Stimulated activated CD4-positive, alpha-beta T cell treated with anti-CD3 and anti-CD28 coated beads, Interleukin-2, amount 100 ng/mL, for 24 hours (primary cell): ENCODE results near the gene EXOC6.

ENCODE experiments used
- DNase-seq, 2 donors: peaks; one replicate each; pipeline ENCODE4 v3.0.0-alpha.2; 2020

The EXOC6 gene, protein sequence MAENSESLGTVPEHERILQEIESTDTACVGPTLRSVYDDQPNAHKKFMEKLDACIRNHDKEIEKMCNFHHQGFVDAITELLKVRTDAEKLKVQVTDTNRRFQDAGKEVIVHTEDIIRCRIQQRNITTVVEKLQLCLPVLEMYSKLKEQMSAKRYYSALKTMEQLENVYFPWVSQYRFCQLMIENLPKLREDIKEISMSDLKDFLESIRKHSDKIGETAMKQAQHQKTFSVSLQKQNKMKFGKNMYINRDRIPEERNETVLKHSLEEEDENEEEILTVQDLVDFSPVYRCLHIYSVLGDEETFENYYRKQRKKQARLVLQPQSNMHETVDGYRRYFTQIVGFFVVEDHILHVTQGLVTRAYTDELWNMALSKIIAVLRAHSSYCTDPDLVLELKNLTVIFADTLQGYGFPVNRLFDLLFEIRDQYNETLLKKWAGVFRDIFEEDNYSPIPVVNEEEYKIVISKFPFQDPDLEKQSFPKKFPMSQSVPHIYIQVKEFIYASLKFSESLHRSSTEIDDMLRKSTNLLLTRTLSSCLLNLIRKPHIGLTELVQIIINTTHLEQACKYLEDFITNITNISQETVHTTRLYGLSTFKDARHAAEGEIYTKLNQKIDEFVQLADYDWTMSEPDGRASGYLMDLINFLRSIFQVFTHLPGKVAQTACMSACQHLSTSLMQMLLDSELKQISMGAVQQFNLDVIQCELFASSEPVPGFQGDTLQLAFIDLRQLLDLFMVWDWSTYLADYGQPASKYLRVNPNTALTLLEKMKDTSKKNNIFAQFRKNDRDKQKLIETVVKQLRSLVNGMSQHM

DNA sequence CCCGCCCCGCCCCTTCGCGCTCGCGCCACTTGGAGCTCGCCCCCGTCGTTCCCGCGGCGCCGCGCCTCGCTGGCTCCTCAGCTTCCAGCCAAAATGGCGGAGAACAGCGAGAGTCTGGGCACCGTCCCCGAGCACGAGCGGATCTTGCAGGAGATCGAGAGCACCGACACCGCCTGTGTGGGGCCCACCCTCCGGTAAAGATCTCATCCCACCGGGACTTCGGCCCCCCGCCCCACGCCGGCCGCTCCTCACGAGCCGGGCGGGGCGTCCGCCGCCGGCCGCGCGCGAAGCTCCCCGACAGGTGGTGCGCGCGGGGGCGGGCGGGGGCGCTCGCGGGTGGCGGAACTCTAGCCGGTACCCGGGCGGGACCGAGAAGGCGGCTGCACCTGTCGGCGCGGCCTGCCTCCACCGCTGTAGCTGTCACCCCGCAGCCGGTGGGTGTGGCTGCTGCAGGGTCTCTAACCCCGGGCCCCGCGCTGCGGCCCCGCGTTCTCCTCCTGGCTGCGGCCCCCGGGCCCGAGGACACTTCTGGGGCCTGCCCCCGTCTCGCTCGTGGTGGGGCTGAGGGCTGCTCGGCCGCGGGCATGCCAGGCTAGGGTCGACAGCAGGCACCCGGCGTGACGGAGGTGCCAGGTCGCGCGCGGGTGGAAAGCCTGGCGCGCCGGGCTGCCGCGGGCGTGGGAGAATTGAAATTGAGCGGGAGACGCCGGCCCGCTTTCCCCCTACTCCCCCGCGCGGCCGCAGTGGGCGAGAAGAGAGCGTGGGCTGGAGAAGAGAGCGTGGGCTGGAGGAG, at the start of gene EXOC6:
Gene EXOC6 (plus strand): TSS at position 80 of the 793 bp plus-strand sequence. CDS start 14 bp downstream, at position 94.
- peak; percentile 82 to 83 for DNase-seq

DNA sequence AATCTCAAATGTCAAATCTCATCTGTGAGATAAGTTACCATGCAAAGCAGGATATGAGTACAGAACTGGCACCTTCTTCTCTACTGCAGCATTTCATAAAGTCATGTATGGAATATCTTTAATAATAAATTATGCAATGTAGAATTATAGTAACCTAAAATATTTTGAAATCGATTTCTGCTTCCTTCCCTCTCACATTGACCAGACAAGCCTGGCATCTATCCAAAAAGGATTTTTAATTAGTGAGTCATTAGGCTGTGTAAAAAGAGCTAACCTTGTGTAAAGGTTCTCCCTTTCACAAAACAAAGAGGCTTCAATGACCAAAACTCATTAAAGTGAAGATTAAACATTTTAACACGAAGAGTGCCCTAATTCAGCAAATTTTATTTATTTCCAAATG, 48.8 kb upstream of the EXOC6 start:
- no peak for DNase-seq

DNA sequence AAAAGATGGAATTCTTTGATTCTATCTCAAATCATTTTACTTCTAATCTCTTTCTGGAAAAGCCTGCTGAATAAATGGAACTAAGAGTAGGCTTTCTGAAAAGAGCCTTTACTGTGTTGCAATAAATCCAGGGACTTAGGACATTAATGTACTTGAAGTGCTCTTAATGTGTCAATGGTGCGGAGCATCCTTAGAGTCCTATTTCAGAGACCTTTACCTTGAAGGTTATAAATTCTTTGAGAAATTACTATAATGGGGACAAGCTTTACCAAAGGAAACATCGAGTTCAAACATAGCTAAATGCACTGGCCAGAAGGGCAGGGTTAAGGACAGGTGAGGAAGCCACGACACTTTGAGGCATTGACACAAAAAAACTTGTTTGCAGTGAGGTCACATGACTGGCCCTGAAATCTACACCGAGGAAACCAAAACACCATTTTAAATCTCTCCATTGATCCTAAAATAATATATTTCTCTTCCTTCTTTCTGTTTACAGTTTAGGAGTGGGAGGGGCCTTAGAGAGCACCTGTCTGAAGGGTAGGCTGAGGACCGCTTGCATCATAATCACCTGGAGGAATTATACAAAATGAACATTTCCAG, 48.1 kb upstream of the EXOC6 start:
- no peak for DNase-seq

DNA sequence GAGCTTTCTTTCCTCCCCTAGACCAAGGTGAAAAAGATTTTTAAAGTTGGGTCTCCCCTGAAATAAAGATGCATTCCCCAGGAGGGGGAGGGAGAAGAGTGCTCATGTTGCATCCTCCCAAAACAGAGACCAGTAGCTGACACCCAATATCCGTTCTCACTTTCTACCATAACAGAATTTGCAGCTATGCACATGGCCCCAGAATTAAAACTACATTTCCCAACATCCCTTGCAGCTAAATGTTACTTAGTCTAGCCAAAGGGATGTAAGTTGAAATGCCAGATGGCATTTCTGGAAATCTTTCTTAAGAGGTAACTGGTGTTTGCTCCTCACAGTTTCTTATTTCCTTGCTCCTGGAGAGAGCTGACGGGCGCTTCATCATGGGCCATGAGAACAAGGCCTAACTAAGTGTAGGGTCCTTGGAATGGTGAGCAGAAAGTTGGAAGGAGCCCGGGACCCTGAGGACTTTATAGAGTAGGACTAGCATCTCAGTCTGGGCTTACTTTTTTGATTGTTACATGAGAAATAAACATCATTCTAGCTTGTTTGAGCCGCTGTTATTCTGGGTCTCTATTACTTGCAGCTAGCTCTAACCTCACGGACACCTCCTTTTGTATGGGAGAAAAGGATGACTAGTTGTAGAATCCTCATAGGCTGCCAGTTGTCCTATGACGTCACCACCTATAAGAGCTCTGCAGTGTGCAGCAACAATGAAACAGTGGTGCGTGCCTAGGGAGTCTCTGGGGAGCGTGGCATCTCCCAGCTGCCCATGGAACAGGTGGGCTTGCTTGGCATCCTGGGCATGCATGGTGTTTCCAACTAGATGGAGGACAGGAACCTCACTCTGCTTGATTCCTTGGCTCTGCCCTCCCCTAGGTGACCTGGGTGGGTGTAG, 46.1 kb upstream of the EXOC6 start:
- DNase-seq: no peak

DNA sequence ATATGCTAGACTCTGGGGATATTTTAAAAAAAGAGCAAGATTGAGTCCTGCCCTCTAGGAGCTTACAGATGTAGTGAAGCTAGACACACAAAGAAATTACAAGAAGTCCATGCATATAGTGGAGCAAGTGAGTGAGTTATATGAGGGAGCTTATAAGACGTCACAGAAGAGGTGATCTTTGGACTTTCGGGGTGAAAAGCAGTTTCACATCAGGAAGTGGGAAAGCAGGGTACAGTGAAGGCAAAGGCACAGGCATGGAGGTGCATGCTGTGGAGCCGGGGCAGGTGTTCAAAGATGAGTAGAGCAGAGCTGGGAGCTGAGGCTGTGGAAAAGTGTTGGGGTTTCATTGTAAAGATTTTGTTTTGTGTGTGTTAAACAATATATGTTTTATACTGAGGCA, 38.5 kb upstream of the EXOC6 start:
- no peak for DNase-seq

DNA sequence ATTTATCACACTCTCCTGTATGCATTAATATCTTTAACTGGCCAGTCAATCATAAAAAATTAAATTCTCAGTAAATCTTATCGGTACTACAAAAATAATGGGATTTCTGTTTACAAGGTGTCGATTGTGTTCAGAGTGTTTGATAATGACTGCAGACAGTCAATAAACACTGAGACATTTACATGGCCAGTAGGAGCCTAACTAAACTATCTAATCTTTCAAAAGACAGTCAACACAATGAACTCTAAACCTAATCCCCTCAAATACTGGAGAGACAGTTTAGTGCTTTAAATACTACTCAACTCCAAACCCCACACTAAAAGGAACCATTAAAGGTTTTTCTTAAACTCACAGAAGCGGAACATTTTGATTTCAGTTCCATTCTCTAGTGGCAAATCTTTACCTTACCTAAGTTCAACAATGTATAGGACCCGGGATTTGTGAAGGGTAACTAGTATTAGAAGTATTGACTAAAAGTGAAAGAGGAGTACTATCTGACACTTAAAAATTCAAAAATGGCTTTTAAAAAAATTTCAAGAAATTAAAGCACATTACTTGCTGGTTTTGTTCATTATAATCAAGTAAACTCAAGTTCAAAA, 37.3 kb upstream of the EXOC6 start:
- no peak for DNase-seq

DNA sequence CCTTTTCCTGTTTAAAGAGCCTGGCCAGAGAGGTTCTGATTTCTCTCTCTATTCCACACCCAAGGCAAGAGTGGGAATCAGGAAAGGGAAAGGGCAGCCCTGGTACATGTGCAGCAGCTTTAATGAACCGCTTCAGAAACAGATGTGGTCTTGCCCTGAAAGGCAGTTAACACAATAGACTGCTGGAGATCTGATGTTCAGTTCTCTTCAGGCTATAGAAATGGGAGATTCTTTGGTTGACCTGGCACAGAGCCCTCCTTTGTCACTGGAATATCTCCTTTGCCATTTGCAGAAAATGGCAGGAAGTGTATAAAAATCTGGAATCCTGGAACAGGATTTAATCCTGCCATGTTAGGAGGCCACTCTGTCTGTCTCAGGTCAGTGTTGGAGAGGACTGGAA, 36.3 kb upstream of the EXOC6 start:
- no peak for DNase-seq

DNA sequence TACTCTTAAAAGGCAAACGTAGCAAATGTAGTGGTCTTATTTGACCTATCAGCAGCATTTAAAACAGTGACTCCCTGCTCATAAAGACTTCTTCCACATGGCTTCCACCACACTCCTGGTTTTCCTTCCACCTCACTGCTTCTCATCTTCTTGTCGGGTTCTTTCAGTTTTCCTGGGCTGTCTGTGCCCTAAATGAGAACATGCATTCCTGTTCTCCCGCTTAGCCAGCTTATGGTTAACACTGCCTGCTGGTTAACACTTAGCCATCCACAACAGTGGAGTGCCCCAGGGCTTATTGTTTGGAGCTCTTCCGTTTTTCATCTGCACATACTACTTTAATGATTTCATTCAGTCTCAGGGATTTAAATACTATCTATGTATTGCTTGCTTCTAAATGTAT, 34.3 kb upstream of the EXOC6 start:
- DNase-seq: no peak

DNA sequence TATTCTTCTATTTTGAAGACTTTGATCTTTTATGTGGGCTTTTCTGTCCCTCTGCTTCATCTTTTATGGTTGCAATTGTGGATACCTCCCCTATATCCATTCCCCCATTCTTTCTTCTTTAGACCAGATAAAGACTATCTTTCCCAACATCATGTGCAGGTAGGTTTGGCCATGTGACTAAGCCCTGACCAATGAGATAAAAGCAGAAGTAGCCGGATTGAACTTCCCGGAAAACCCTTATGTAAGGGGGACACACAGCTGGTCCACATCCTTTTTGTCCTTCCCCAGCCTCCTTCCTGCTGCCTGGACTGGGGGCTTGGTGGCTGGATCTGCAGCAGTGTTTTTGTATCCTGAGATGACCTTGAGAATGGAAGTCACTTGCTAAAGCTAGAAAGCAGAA, 33.5 kb upstream of the EXOC6 start:
- DNase-seq: no peak

DNA sequence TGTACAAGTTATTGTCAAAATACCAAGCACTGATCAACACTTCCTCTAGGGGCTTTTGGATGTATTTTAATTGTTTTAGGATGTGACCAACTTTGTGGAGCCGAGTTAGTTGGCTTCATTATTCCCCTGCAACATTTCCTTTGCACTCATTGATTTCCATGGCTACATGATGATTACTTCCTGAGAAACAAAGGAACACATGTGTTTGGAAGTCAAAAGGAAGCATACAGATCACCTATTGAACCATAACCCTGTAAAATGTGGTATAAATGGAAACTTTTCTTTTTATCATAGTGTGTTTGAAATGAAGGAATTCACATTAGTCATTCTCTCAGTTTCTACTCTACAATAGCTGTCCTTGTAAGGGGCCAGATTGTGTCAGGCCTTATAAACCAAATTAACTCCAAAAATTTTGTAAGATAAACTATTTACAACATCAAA, 32.2 kb upstream of the EXOC6 start:
- DNase-seq: no peak

DNA sequence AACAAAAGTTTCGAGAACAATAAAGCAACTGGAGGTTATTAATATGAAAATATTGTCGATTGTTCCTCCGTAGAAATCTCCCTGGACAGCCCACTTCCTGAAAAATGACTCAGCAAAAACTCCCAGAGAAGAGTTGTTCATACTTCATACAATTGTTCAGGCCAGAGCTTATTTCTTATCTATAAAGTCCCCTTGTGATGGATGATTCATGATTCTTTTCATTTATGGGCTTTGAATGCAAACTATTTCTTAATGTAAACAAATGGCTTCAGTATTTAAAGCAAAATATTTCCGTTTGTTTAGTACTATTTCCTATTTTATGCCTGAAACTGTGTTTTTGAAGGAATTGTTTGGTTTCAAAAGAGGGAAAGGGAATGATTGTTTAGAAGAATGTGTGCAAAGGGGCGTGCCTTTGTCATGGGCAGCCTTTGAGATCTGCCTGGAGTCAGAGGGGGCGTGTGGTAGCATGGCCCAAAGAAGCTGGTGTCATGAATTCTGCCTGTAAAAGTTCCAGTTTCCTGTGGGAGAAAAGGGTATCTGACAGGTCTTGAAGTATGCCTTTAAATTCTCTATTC, 26.2 kb upstream of the EXOC6 start:
- DNase-seq: no peak

DNA sequence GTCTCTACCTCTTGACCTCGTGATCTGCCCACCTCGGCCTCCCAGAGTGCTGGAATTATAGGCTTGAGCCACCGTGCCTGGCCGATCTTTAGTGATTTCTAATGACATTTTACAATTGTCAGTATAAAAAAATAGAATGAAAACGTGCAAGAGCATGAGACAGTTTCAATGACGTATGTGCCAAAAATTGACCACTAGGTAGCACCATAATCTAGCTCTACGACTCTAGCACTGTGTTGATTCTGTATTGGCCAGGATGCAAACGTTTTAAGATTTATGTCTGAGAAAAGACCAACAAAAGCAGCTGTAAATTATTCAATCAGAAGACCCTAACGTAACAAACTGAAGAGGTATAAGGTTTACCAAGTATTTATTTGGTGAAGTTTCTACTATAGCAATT, 25.4 kb upstream of the EXOC6 start:
- no peak for DNase-seq

DNA sequence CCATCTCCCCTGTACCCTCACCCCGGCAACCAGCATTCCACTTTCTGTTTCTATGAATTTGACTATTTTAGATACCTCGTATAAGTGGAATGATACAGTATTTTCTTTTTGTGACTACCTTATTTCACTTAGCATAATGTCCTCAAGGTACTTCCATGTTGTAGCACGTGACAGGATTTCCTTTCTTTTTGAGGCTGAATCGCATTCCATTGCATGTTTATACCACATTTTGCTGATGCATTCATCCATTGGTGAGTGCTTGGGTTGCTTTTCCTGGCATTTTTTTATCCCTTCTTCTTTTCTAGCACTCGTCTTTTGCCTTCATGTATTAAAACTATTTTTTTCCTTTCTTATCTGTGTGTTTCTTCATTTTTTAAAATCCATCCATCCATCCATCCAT, 22.3 kb upstream of the EXOC6 start:
- no peak for DNase-seq

DNA sequence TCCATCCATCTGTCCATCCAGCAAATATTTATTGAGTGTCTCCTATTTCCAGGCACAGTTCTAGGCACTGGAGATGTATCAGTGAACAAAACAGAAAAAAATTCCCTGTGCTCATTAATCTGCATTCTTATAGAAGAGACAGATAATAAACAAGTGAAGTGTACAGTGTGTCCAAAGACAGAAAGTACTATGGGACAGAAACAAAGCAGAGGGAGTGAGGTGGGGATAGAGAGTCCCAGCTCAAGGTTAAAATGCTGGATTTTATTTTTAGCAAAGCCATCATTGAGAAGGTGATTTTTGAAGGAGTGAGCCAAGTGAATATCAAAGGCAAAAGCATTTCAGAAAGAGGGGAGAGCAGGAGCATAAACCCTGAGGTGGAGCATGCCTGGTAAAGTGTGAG, 21.8 kb upstream of the EXOC6 start:
- DNase-seq: no peak

DNA sequence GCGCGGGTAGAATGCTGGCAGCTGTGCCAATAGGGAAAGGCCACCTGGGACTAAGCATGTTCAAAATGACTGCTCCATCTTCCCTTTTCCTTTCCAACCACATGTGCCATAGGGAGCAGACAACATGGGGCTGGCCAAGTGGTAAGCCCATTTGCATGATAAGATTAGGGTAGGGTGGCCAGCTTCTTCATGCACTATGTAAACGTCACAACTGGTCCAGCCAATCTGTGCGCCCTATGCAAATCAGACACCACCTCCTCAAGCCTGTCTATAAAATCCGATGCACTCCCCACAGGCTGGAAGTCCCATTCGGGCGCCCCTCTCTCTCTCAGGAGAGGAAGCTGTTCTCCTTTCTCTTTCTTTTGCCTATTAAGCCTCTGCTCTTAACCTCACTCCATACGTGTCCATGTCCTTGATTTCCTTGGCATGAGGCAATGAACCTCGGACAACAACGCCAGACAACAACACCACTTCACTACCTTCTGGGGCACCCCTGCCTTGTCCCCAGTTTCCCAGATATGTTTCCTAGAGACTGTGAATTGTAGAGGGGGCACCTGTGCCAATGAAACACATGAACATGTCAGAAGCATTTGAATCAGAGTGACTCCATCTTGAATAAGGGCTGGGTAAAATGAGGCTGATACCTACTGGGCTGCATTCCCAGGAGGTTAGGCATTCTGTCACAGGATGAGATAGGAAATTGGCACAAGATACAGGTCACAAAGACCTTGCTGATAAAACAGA, 19.1 kb upstream of the EXOC6 start:
- DNase-seq: no peak

DNA sequence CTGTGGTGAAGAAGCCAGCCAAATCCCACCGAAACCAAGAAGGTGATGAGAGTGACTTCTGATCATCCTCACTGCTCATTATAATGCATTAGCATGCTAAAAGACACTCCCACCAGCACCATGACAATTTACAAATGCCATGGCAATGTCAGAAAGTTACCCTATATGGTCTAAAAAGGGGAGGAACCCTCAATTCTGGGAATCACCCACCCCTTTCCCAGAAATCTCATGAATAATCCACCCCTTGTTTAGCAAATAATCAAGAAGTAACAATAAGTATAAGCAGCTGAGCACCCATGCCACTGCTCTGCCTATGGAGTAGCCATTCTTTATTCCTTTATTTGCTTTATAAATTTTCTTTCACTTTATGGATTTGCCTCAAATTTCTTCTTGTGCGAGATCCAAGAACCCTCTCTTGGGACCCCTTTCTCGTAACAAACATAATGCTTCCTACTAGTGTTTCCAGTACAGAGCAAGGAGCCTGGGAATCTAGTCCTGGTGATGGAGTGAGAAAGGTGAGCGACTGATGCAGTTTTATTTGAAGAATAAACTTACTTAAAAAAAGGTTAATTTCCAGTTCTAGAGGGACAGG, 18.4 kb upstream of the EXOC6 start:
- DNase-seq: no peak

DNA sequence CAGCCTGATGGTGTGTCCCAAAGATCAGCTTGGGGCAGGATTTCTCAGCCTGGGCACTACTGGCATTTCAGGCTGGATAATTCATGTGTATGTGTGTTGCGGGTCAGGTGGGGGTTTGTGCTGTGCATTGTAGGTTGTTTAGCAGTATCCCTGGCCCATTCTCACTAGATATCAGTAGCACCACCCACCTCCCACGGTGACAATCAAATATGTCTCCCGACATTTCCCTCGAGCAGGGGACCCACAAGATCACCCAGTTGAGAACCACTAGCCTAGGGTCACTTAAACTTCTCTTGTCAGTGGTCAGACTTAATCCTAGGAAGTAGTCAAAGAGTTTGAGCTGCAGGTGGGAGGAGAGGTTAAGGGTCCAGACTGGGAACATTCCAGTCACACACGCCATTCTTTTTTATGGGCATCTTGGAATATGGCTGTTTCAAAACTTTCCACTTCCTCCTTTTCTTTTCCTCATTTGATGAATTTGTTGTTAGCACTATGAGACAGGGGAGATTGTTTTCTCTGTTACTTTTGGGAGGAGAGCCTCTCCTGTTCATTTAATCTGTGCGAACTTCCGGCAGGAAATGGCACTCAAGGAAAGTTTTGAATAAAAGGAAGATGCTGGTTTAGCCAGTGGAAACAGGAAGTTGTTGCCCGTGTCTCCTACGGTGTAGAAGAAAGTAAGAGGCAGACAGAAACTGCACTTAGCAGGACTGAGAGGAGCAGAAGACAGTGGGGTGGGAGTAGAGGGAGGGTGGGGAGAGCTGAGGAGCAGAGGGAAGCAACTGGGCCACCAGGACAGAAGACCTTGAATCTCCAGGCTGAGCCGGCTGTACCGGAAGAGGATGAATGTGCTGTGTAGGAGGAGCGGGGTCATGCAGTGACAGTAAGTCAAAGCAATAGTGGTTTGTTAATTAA, 17.6 kb upstream of the EXOC6 start:
- DNase-seq: peak; percentile 27 to 33

DNA sequence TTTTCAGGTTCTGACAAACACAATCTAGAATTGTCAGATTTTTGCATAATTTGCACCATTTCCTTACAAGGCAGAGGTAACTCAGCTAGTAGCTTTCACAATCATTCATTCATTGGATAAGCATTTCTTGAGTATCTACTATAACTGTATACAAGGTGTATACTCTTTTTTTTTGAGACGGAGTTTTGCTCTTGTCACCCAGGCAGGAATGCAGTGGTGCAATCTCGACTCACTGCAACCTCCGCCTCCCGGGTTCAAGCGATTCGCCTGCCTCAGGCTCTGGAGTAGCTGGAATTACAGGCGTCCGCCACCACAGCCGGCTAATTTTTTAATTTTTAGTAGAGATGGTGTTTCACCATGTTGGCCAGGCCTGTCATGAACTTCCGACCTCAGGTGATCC, 16.2 kb upstream of the EXOC6 start:
- DNase-seq: no peak
